HEK293 (cell line): ENCODE results near the gene LRRC75A.

Experiments
- CTCF ChIA-PET: fragments of 350-600 bp; formaldehyde crosslinking; extraction: SDS; loops from one replicate; lab custom pipeline; 2021; ENCODE audit warnings: antibody characterized with exemption; lab: Yijun Ruan, JAX
- POLR2A ChIA-PET: fragments of 300-600 bp; formaldehyde crosslinking; extraction: SDS; loops from one replicate; lab custom pipeline; 2020; ENCODE audit warnings: antibody characterized with exemption, inconsistent platforms; lab: Yijun Ruan, JAX
- H3K27ac ChIP-seq: fragments of 200-500 bp; sonication (Bioruptor generic); 2 replicates; pipeline ENCODE4 v1.5.1; 2014; ENCODE audit warnings: low read depth, low read length, control low read depth, inconsistent platforms; ENCODE audit errors: extremely low read depth
- H3K36me3 ChIP-seq, 2 experiments: fragments of 200-500 bp in 1 of 2; sonication (Bioruptor generic) in 1 of 2; 1 replicate in 1 of 2; 2 replicates in 1 of 2; pipeline ENCODE4 v1.5.1; 2014 to 2017; ENCODE audit warnings: inconsistent platforms in 2 of 2, low read length in 2 of 2; ENCODE audit not compliant: control insufficient read depth in 2 of 2, insufficient read depth in 1 of 2
- H3K4me1 ChIP-seq: fragments of 200-500 bp; sonication (Bioruptor generic); 2 replicates; pipeline ENCODE4 v1.5.1; 2014; ENCODE audit warnings: mild to moderate bottlenecking, low read length, inconsistent platforms; ENCODE audit not compliant: control insufficient read depth, insufficient read depth
- H3K4me3 ChIP-seq: 2 replicates; pipeline ENCODE4 v1.5.1; 2011; ENCODE audit warnings: low read depth, mild to moderate bottlenecking, control low read depth, low read length, moderate library complexity
- H3K9me3 ChIP-seq: fragments of 200-500 bp; sonication (Bioruptor generic); 2 replicates; pipeline ENCODE4 v1.5.1; 2014; ENCODE audit warnings: low read depth, low read length, inconsistent platforms; ENCODE audit not compliant: control insufficient read depth, insufficient read depth
- EGR2 ChIP-seq: fragments of 450-650 bp; formaldehyde crosslinking; IDR thresholded peaks from 2 replicates; pipeline ENCODE4 v1.5.1; 2016; ENCODE audit warnings: low read depth, missing biosample characterization, missing genetic modification characterization
- HOXC10 ChIP-seq: sonication (generic); formaldehyde crosslinking; IDR thresholded peaks from 2 replicates; pipeline ENCODE4 v1.8.1; 2023; ENCODE audit warnings: mild to moderate bottlenecking, missing genetic modification reagents
- PRDM6 ChIP-seq: fragments of 450-650 bp; formaldehyde crosslinking; IDR thresholded peaks from 2 replicates; pipeline ENCODE4 v1.5.1; 2017; ENCODE audit warnings: missing biosample characterization, missing genetic modification characterization
- SP7 ChIP-seq: fragments of 450-650 bp; formaldehyde crosslinking; IDR thresholded peaks from 2 replicates; pipeline ENCODE4 v1.5.1; 2016; ENCODE audit warnings: missing biosample characterization, missing genetic modification characterization
- TCF7L2 ChIP-seq: IDR thresholded peaks from 2 replicates; pipeline ENCODE4 v1.6.1; 2011; ENCODE audit warnings: low read depth, mild to moderate bottlenecking, inconsistent platforms, low read length, moderate library complexity, borderline replicate concordance
- ZBTB7A ChIP-seq: fragments of 450-650 bp; formaldehyde crosslinking; IDR thresholded peaks from 2 replicates; pipeline ENCODE4 v1.5.1; 2016; ENCODE audit warnings: low read depth, missing biosample characterization, missing genetic modification characterization
- ZFHX2 ChIP-seq: fragments of 450-650 bp; formaldehyde crosslinking; conservative IDR thresholded peaks from 2 replicates; pipeline ENCODE4 v1.5.1; 2016; ENCODE audit warnings: missing biosample characterization, missing genetic modification characterization
- ZIC2 ChIP-seq: fragments of 450-650 bp; formaldehyde crosslinking; IDR thresholded peaks from 2 replicates; pipeline ENCODE4 v1.5.1; 2016; ENCODE audit warnings: missing biosample characterization, missing genetic modification characterization
- ZNF266 ChIP-seq: fragments of 450-650 bp; formaldehyde crosslinking; IDR thresholded peaks from 2 replicates; pipeline ENCODE4 v1.5.1; 2016; ENCODE audit warnings: missing biosample characterization, missing genetic modification characterization, low read depth
- ZNF324 ChIP-seq: fragments of 450-650 bp; formaldehyde crosslinking; IDR thresholded peaks from 2 replicates; pipeline ENCODE4 v1.5.1; 2016; ENCODE audit warnings: missing biosample characterization, missing genetic modification characterization
- ZNF366 ChIP-seq: fragments of 450-650 bp; formaldehyde crosslinking; conservative IDR thresholded peaks from 2 replicates; pipeline ENCODE4 v1.5.1; 2016; ENCODE audit warnings: missing biosample characterization, missing genetic modification characterization
- ZNF416 ChIP-seq: fragments of 450-650 bp; formaldehyde crosslinking; IDR thresholded peaks from 2 replicates; pipeline ENCODE4 v1.5.1; 2016; ENCODE audit warnings: missing biosample characterization, missing genetic modification characterization
- ZNF426 ChIP-seq: fragments of 450-650 bp; formaldehyde crosslinking; IDR thresholded peaks from 2 replicates; pipeline ENCODE4 v1.5.1; 2017; ENCODE audit warnings: missing biosample characterization, missing genetic modification characterization, mild to moderate bottlenecking, inconsistent platforms, moderate library complexity
- ZNF530 ChIP-seq: fragments of 450-650 bp; formaldehyde crosslinking; IDR thresholded peaks from 2 replicates; pipeline ENCODE4 v1.5.1; 2016; ENCODE audit warnings: low read depth, missing biosample characterization, missing genetic modification characterization
- ZNF610 ChIP-seq: fragments of 450-650 bp; formaldehyde crosslinking; IDR thresholded peaks from 2 replicates; pipeline ENCODE4 v1.5.1; 2016; ENCODE audit warnings: missing biosample characterization, missing genetic modification characterization, borderline replicate concordance
- ZNF658 ChIP-seq: fragments of 450-650 bp; formaldehyde crosslinking; IDR thresholded peaks from 2 replicates; pipeline ENCODE4; 2016; ENCODE audit warnings: missing biosample characterization, missing genetic modification characterization
- ZNF664 ChIP-seq: fragments of 450-650 bp; formaldehyde crosslinking; IDR thresholded peaks from 2 replicates; pipeline ENCODE4 v1.5.1; 2016; ENCODE audit warnings: missing biosample characterization, missing genetic modification characterization
- ZNF677 ChIP-seq: fragments of 450-650 bp; IDR thresholded peaks from 2 replicates; pipeline ENCODE4 v1.5.0; 2018; ENCODE audit warnings: missing biosample characterization, mild to moderate bottlenecking, missing genetic modification characterization, moderate library complexity
- ZNF704 ChIP-seq: fragments of 450-650 bp; formaldehyde crosslinking; IDR thresholded peaks from 2 replicates; pipeline ENCODE4 v1.5.1; 2016; ENCODE audit warnings: missing biosample characterization, missing genetic modification characterization
- ZNF837 ChIP-seq: fragments of 450-650 bp; formaldehyde crosslinking; IDR thresholded peaks from 2 replicates; pipeline ENCODE4 v1.5.1; 2016; ENCODE audit warnings: missing biosample characterization, missing genetic modification characterization
- ZSCAN18 ChIP-seq: fragments of 450-650 bp; formaldehyde crosslinking; IDR thresholded peaks from 2 replicates; pipeline ENCODE4 v1.5.1; 2016; ENCODE audit warnings: missing biosample characterization, missing genetic modification characterization

Gene LRRC75A

GRCh38 chr17:16473044-16474011 is 18.7 kb downstream of the LRRC75A start:
- Histone ChIP-seq H3K4me1 (no peaks in the 10 kb centered on the region), H3K4me3 (no peak overlapping the region), H3K9me3 (no peaks in the 10 kb centered on the region), H3K36me3 (no peaks in the 10 kb centered on the region), H3K27ac (no peak overlapping the region)
- CTCF ChIA-PET: interaction anchor here (3.8 kb wide), 1 partner anchor 48 kb away, joined by 15 read pairs; no protein-coding TSS in a partner anchor
- POLR2A ChIA-PET: no interaction called here
- TF ChIP-seq ZIC2 (tag by site-specific recombination): 0 out of 2 replicates have a peak, but pooled peaks have one; percentile 31
- no peak for TF ChIP-seq TCF7L2

DNA sequence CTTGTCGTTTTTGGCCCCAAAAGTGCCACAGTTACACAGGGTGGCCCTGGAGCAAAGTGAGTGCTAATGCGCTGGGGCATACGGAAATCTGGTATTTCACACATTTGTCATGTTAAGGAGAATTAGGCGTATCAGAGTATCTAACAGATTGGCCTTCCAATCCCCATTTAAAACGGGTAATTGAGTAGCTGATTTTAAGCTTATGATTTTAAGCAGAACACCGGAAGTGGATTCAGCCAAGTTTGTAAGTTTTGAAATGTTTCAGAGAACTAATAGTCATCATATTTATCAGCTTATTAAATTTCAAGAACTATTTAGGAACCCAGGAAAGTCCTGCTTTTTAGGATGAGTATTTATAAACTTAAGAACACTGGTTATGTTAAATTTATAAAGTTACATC is 19.5 kb downstream of the LRRC75A start:
- no peak overlapping the region for H3K4me3 ChIP-seq
- CTCF ChIA-PET: interaction anchor here (3.8 to 4.2 kb wide), 2 partner anchors 19 to 49 kb away, joined by 15 to 22 read pairs; no protein-coding TSS in a partner anchor
- POLR2A ChIA-PET: no interaction called here
- H3K4me1 ChIP-seq: no peaks in the 10 kb centered on the region
- no peaks in the 10 kb centered on the region for H3K36me3 ChIP-seq
- no peak for TF ChIP-seq ZNF658 (tag by site-specific recombination)
- TF ChIP-seq ZNF677 (tag by site-specific recombination): no peak
- no peak for TF ChIP-seq ZNF416 (tag by site-specific recombination)
- no peak for TF ChIP-seq ZNF664 (tag by site-specific recombination)
- no peak for TF ChIP-seq EGR2 (tag by site-specific recombination)
- no peak for TF ChIP-seq ZNF426
- no peak for TF ChIP-seq ZNF610 (tag by site-specific recombination)
- TF ChIP-seq ZNF366 (tag by site-specific recombination): no peak
- TF ChIP-seq ZNF324 (tag by site-specific recombination): no peak
- TF ChIP-seq PRDM6 (tag by site-specific recombination): no peak
- no peak for TF ChIP-seq ZNF530
- no peak for TF ChIP-seq ZBTB7A (tag by site-specific recombination)
- TF ChIP-seq SP7: no peak
- no peaks in the 10 kb centered on the region for H3K9me3 ChIP-seq
- H3K27ac ChIP-seq: no peak overlapping the region

- Histone ChIP-seq H3K9me3 (no peaks in the 10 kb centered on the region), H3K4me1 (no peaks in the 10 kb centered on the region), H3K36me3 (no peaks in the 10 kb centered on the region), H3K4me3 (no peak overlapping the region), H3K27ac (no peak overlapping the region)
- TF ChIP-seq ZSCAN18 (tag by site-specific recombination) (no peak), ZNF837 (tag by site-specific recombination) (no peak), ZFHX2 (no peak), HOXC10 (CRISPR knock-in tag) (no peak), ZNF266 (tag by site-specific recombination) (no peak), ZNF704 (tag by site-specific recombination) (no peak)
- ChIA-PET CTCF (interaction anchor here (0.7 to 4.2 kb wide), 7 partner anchors 14 to 70 kb away, joined by 3 to 22 read pairs (median 4); no protein-coding TSS in a partner anchor), POLR2A (interaction anchor here (0.6 kb wide), 1 partner anchor 116 kb away, joined by 4 read pairs; no protein-coding TSS in a partner anchor)
Observed at GRCh38 chr17:16471295-16471694, 20.7 kb downstream of the LRRC75A start.
